IMR-90 (cell line): Measurements from ENCODE around the gene TRPM3. TPM values are rescaled to one million over a fixed set of nuclear protein-coding genes. Genes with fewer than 3 reads are reported as not detected.

Experiments used
- ATAC-seq: fragments of 200-7000 bp; cut with Tn5 transposase; 2 replicates; pipeline ENCODE4 v1.9.1; 2020; ENCODE audit warnings: low read depth, mild to moderate bottlenecking, moderate library complexity
- BruUV-seq: library from RNA; stranded (reverse); fragments of 400-500 nt; replicated peaks from 2 replicates; lab custom pipeline; 2021; lab: Mats Ljungman, UMichigan
- CTCF ChIA-PET: fragments of 300-600 bp; formaldehyde crosslinking; extraction: SDS; loops from one replicate; lab custom pipeline; 2021; ENCODE audit warnings: antibody characterized with exemption; lab: Yijun Ruan, JAX
- POLR2A ChIA-PET: fragments of 300-600 bp; sonication (Branson Sonifier 250); formaldehyde crosslinking; loops from one replicate; lab custom pipeline; 2022; ENCODE audit warnings: antibody characterized with exemption; ENCODE audit not compliant: unreplicated experiment; lab: Charles Lee
- DNase-seq: peaks from one replicate; pipeline ENCODE4 v3.0.0; 2013
- H2AFZ ChIP-seq: replicated peaks from 2 replicates; pipeline ENCODE3; 2013; ENCODE audit warnings: low read length, mild to moderate bottlenecking; ENCODE audit not compliant: poor library complexity
- H2AK5ac ChIP-seq: 2 replicates; pipeline ENCODE4 v1.6.1; 2013; ENCODE audit warnings: low read depth, low read length, inconsistent platforms
- H2AK9ac ChIP-seq: replicated peaks from 2 replicates; pipeline ENCODE3; 2013; ENCODE audit warnings: mild to moderate bottlenecking, low read depth, low read length, moderate library complexity; ENCODE audit not compliant: poor library complexity
- H2BK120ac ChIP-seq: 2 replicates; pipeline ENCODE4 v1.6.1; 2013; ENCODE audit warnings: low read depth, low read length, inconsistent platforms
- H2BK15ac ChIP-seq: 3 replicates; pipeline ENCODE4 v1.6.1; 2013; ENCODE audit warnings: low read depth, low read length, inconsistent platforms
- H2BK20ac ChIP-seq: 2 replicates; pipeline ENCODE4 v1.6.1; 2013; ENCODE audit warnings: low read depth, mild to moderate bottlenecking, inconsistent platforms, low read length, moderate library complexity
- H2BK5ac ChIP-seq: 2 replicates; pipeline ENCODE4 v1.6.1; 2013; ENCODE audit warnings: mild to moderate bottlenecking, low read depth, low read length, inconsistent platforms; ENCODE audit not compliant: poor library complexity, severe bottlenecking
- H3K14ac ChIP-seq: replicated peaks from 2 replicates; pipeline ENCODE4 v1.6.1; 2013; ENCODE audit warnings: low read depth, low read length, inconsistent platforms
- H3K18ac ChIP-seq: 2 replicates; pipeline ENCODE4 v1.6.1; 2013; ENCODE audit warnings: low read depth, low read length, control low read depth
- H3K23ac ChIP-seq: 2 replicates; pipeline ENCODE4 v1.6.1; 2013; ENCODE audit warnings: low read depth, low read length, inconsistent platforms
- H3K27ac ChIP-seq: 2 replicates; pipeline ENCODE4 v1.5.1; 2013; ENCODE audit warnings: mild to moderate bottlenecking, control low read depth, low read length; ENCODE audit not compliant: insufficient read depth
- H3K27me3 ChIP-seq: 2 replicates; pipeline ENCODE4 v1.6.1; 2013; ENCODE audit warnings: low read length; ENCODE audit not compliant: control insufficient read depth, insufficient read depth
- H3K36me3 ChIP-seq: 2 replicates; pipeline ENCODE4 v1.6.1; 2013; ENCODE audit warnings: low read length, mixed read lengths; ENCODE audit not compliant: control insufficient read depth, insufficient read depth
- H3K4ac ChIP-seq: 2 replicates; pipeline ENCODE4 v1.6.1; 2013; ENCODE audit warnings: low read depth, low read length, inconsistent platforms
- H3K4me1 ChIP-seq: 2 replicates; pipeline ENCODE4 v1.6.1; 2013; ENCODE audit warnings: low read length, mixed read lengths; ENCODE audit not compliant: control insufficient read depth, insufficient read depth
- H3K4me2 ChIP-seq: 2 replicates; pipeline ENCODE4 v1.6.1; 2013; ENCODE audit warnings: low read depth, mild to moderate bottlenecking, control low read depth, low read length, moderate library complexity
- H3K4me3 ChIP-seq: 2 replicates; pipeline ENCODE4 v1.5.1; 2013; ENCODE audit warnings: low read depth, mild to moderate bottlenecking, control low read depth, low read length, moderate library complexity; ENCODE audit not compliant: insufficient read depth
- H3K56ac ChIP-seq: 2 replicates; pipeline ENCODE4 v1.6.1; 2013; ENCODE audit warnings: low read length, inconsistent platforms; ENCODE audit not compliant: insufficient read depth; ENCODE audit errors: extremely low read depth
- H3K79me1 ChIP-seq, 2 experiments: 2 replicates each; pipeline ENCODE4 v1.6.1; 2013; ENCODE audit warnings: low read length in 2 of 2, inconsistent platforms in 1 of 2, low read depth in 1 of 2
- H3K9ac ChIP-seq: 2 replicates; pipeline ENCODE4 v1.6.1; 2013; ENCODE audit warnings: low read depth, low read length, control low read depth
- H3K9me1 ChIP-seq: 2 replicates; pipeline ENCODE4 v1.6.1; 2013; ENCODE audit warnings: low read length, inconsistent platforms; ENCODE audit not compliant: insufficient read depth
- H3K9me3 ChIP-seq: 2 replicates; pipeline ENCODE4 v1.6.1; 2013; ENCODE audit warnings: low read length; ENCODE audit not compliant: control insufficient read depth, insufficient read depth
- H4K20me1 ChIP-seq: 2 replicates; pipeline ENCODE4 v1.6.1; 2013; ENCODE audit warnings: low read length, inconsistent platforms; ENCODE audit not compliant: insufficient read depth
- H4K5ac ChIP-seq: 2 replicates; pipeline ENCODE4 v1.6.1; 2013; ENCODE audit warnings: mild to moderate bottlenecking, low read depth, low read length, control low read depth
- H4K8ac ChIP-seq, 2 experiments: 2 replicates each; pipeline ENCODE4 v1.6.1; 2013; ENCODE audit warnings: low read depth in 2 of 2, low read length in 2 of 2, control low read depth in 1 of 2, inconsistent platforms in 1 of 2
- H4K91ac ChIP-seq: 2 replicates; pipeline ENCODE4 v1.6.1; 2013; ENCODE audit warnings: low read depth, low read length, inconsistent platforms; ENCODE audit not compliant: insufficient read depth
- BHLHE40 ChIP-seq: fragments of 150-350 bp; IDR thresholded peaks from 2 replicates; pipeline ENCODE4 v1.6.1; 2016; ENCODE audit warnings: mild to moderate bottlenecking, low read depth, low read length
- CHD1 ChIP-seq: IDR thresholded peaks from 2 replicates; pipeline ENCODE4 v1.6.1; 2012; ENCODE audit warnings: low read depth, low read length, improper control_type of control experiment
- ELK1 ChIP-seq: fragments of 150-350 bp; IDR thresholded peaks from 2 replicates; pipeline ENCODE4 v1.6.1; 2016; ENCODE audit warnings: low read depth, mild to moderate bottlenecking, low read length, moderate library complexity, borderline replicate concordance
- MAFK ChIP-seq: IDR thresholded peaks from 2 replicates; pipeline ENCODE4 v1.6.1; 2012; ENCODE audit warnings: low read depth, low read length, improper control_type of control experiment
- MAZ ChIP-seq: IDR thresholded peaks from 2 replicates; pipeline ENCODE4 v1.6.1; 2012; ENCODE audit warnings: low read depth, mild to moderate bottlenecking, low read length, improper control_type of control experiment, moderate library complexity, borderline replicate concordance
- MXI1 ChIP-seq: IDR thresholded peaks from 2 replicates; pipeline ENCODE4 v1.6.1; 2012; ENCODE audit warnings: low read depth, mild to moderate bottlenecking, low read length, moderate library complexity, borderline replicate concordance
- NFE2L2 ChIP-seq: fragments of 150-350 bp; IDR thresholded peaks from 2 replicates; pipeline ENCODE4 v1.6.1; 2016; ENCODE audit warnings: low read depth, mild to moderate bottlenecking, low read length
- POLR2A ChIP-seq: IDR thresholded peaks from 2 replicates; pipeline ENCODE4 v1.6.1; 2012; ENCODE audit warnings: mild to moderate bottlenecking, low read depth, low read length
- RAD21 ChIP-seq: IDR thresholded peaks from 2 replicates; pipeline ENCODE4 v1.6.1; 2012; ENCODE audit warnings: low read length, improper control_type of control experiment
- WGBS, 2 experiments: methylation state at CpG; one replicate each; pipeline versions ENCODE4 v1.1.5 to v1.1.7; 2013; ENCODE audit warnings: missing lambda C conversion rate in 2 of 2; ENCODE audit not compliant: insufficient read length in 1 of 2; ENCODE audit errors: extremely low coverage in 2 of 2; 5-methylcytosine and 5-hydroxymethylcytosine counted together
- dilution Hi-C: fragments of 300-500 bp; cut with HindIII; formaldehyde crosslinking; loops from one replicate; pipeline ENCODE4 v1.14.3; 2018; ENCODE audit warnings: low sequenced_read_pairs; ENCODE audit not compliant: unreplicated experiment
- in situ Hi-C: fragments of 300-500 bp; cut with MboI; formaldehyde crosslinking; loops from 3 replicates; pipeline ENCODE4 v1.14.3; 2019; ENCODE audit warnings: low sequenced_read_pairs, inconsistent platforms, mixed read lengths
- intact Hi-C: fragments of 100-400 bp; cut with micrococcal nuclease; formaldehyde crosslinking; loops from 2 replicates; pipeline ENCODE4 v1.10.0; 2022
- polyA plus RNA-seq, 3 experiments: library from polyadenylated mRNA; depleted of rRNA; stranded (reverse); fragments of >200 nt; gene quantifications; 2 replicates each; pipeline ENCODE4 v1.2.3, GENCODE V29; 2012; ENCODE audit warnings: low replicate concordance in 1 of 3
- total RNA-seq: library from RNA; depleted of rRNA; stranded (reverse); fragments of >200 nt; gene quantifications from 2 replicates; pipeline ENCODE4 v1.2.3, GENCODE V29; 2012

TRPM3 gene
- total and polyA plus RNA-seq, 2 of the 4 experiments (the other 2 are of a cell fraction) = not detected

- H2BK20ac ChIP-seq = no peak overlapping the region
- no peak overlapping the region for H2AFZ ChIP-seq
- ChIA-PET POLR2A (no interaction called here), CTCF (no interaction called here)
- no peak overlapping the region for H3K9ac ChIP-seq
- no peak overlapping the region for H4K5ac ChIP-seq
- intact Hi-C loops (no loop called here), dilution Hi-C loops (no loop called here), in situ Hi-C loops (no loop called here)
- no peak overlapping the region for H2BK15ac ChIP-seq
- no peak overlapping the region for H2BK120ac ChIP-seq
- H3K4me3 ChIP-seq = no peak overlapping the region
- H3K4ac ChIP-seq = no peak overlapping the region
- H3K27ac ChIP-seq = no peak overlapping the region
- BruUV-seq = no TSS peak
- H3K9me3 ChIP-seq = no peaks in the 10 kb centered on the region
- no peaks in the 10 kb centered on the region for H4K20me1 ChIP-seq
- H3K23ac ChIP-seq = no peak overlapping the region
- DNase-seq (no peak), ATAC-seq (no peak)
- WGBS, 2 experiments = no CpG with 5 or more reads among the region's 4 CpGs
- H3K56ac ChIP-seq = no peak overlapping the region
- H3K36me3 ChIP-seq = no peaks in the 10 kb centered on the region
- H3K14ac ChIP-seq = no peak overlapping the region
- H3K4me1 ChIP-seq = no peaks in the 10 kb centered on the region
- H3K9me1 ChIP-seq = no peaks in the 10 kb centered on the region
- no peak overlapping the region for H3K4me2 ChIP-seq
- no peak overlapping the region for H2BK5ac ChIP-seq
- H2AK5ac ChIP-seq = no peak overlapping the region
- peaks cover 3% of the 10 kb centered on the region for H3K27me3 ChIP-seq
- H3K18ac ChIP-seq = no peak overlapping the region
- H4K8ac ChIP-seq = no peak overlapping the region
- no peak overlapping the region for H2AK9ac ChIP-seq
- H4K91ac ChIP-seq = no peak overlapping the region
- TF ChIP-seq MAFK (peak; percentile 98), MXI1 (no peak), BHLHE40 (no peak), ELK1 (no peak), MAZ (no peak), RAD21 (no peak), POLR2A (no peak), CHD1 (no peak), NFE2L2 (no peak)
- H3K79me1 ChIP-seq = no peaks in the 10 kb centered on the region
Measured at GRCh38 chr9:70893580-70894122, 227.8 kb downstream of the TRPM3 start.
